Endothelial cell of umbilical vein (primary cell): ENCODE results near the gene LRRC61. TPM values are rescaled to one million over a fixed set of nuclear protein-coding genes. Genes with fewer than 3 reads are reported as not detected.
"Not testable (repeated sequence)": the region's sequence is repeated elsewhere in the genome, so short reads cannot be mapped to it uniquely, and the experiment has no call there.

ENCODE experiments used
- BruUV-seq: library from RNA; stranded (reverse); fragments of 400-500 nt; replicated peaks from 2 replicates; lab custom pipeline; 2021; lab: Mats Ljungman, UMichigan
- CTCF ChIA-PET: fragments of 300-600, 350-600 bp; sonication (Branson Sonifier 250); formaldehyde crosslinking; loops from one replicate; lab custom pipeline; 2021; ENCODE audit warnings: antibody characterized with exemption, inconsistent platforms; lab: Charles Lee
- POLR2A ChIA-PET: fragments of 300-600, 350-600 bp; sonication (Branson Sonifier 250); formaldehyde crosslinking; loops from one replicate; lab custom pipeline; 2021; ENCODE audit warnings: antibody characterized with exemption, inconsistent platforms; lab: Charles Lee
- DNase-seq: peaks from one replicate; pipeline ENCODE4 v3.0.0-alpha.2; 2011; ENCODE audit warnings: low read depth, low spot score
- FAIRE-seq: peaks from 2 replicates; lab custom pipeline; 2011; peaks lifted over from hg19 to GRCh38; lab: Jason Lieb, UNC
- H2AFZ ChIP-seq: 2 replicates; pipeline ENCODE4 v1.6.0; 2012; ENCODE audit warnings: low read depth, low read length, control low read depth, inconsistent platforms
- H3K27ac ChIP-seq: 2 replicates; pipeline ENCODE4 v1.5.1; 2011; ENCODE audit warnings: low read depth, mild to moderate bottlenecking, control low read depth, low read length, moderate library complexity; ENCODE audit not compliant: insufficient read depth
- H3K27me3 ChIP-seq, 2 experiments: 2 replicates each; pipeline versions ENCODE4 v1.6.0 to v1.6.1; 2011; ENCODE audit warnings: low read length in 2 of 2, mixed read lengths in 1 of 2; ENCODE audit not compliant: control insufficient read depth in 2 of 2, insufficient read depth in 2 of 2
- H3K36me3 ChIP-seq, 2 experiments: 2 replicates in 1 of 2; 3 replicates in 1 of 2; pipeline ENCODE4 v1.5.1; 2011; ENCODE audit warnings: low read length in 2 of 2, mild to moderate bottlenecking in 1 of 2, moderate library complexity in 1 of 2; ENCODE audit not compliant: control insufficient read depth in 2 of 2, insufficient read depth in 2 of 2; ENCODE audit errors: extremely low read depth in 1 of 2
- H3K4me1 ChIP-seq: 3 replicates; pipeline ENCODE4 v1.5.1; 2011; ENCODE audit warnings: mild to moderate bottlenecking, low read length; ENCODE audit not compliant: control insufficient read depth, insufficient read depth; ENCODE audit errors: extremely low read depth
- H3K4me2 ChIP-seq: 2 replicates; pipeline ENCODE4 v1.6.1; 2011; ENCODE audit warnings: low read length, control low read depth, mixed read lengths; ENCODE audit not compliant: insufficient read depth
- H3K4me3 ChIP-seq, 3 experiments: fragments of 200-600 bp in 1 of 3; sonication (generic), shearing (Covaris generic) in 1 of 3; replicated peaks in 1 of 3; 2 replicates each; pipeline ENCODE4 v1.5.1; 2011 to 2016; ENCODE audit warnings: control low read depth in 3 of 3, low read length in 3 of 3, mild to moderate bottlenecking in 2 of 3, inconsistent platforms in 1 of 3, low read depth in 1 of 3, moderate library complexity in 1 of 3; ENCODE audit not compliant: insufficient read depth in 1 of 3
- H3K79me2 ChIP-seq: 2 replicates; pipeline ENCODE4 v1.6.0; 2012; ENCODE audit warnings: low read length, inconsistent platforms; ENCODE audit not compliant: control insufficient read depth, insufficient read depth
- H3K9ac ChIP-seq: replicated peaks from 2 replicates; pipeline ENCODE3; 2011; ENCODE audit warnings: low read length, control low read depth; ENCODE audit not compliant: insufficient read depth; ENCODE audit errors: extremely low read depth
- H3K9me1 ChIP-seq: replicated peaks from 3 replicates; pipeline ENCODE4 v1.6.0; 2011; ENCODE audit warnings: mild to moderate bottlenecking, low read length; ENCODE audit not compliant: control insufficient read depth, insufficient read depth; ENCODE audit errors: extremely low read depth
- H3K9me3 ChIP-seq: replicated peaks from 2 replicates; pipeline ENCODE4 v1.5.1; 2012; ENCODE audit warnings: low read length, inconsistent platforms; ENCODE audit not compliant: control insufficient read depth, insufficient read depth
- H4K20me1 ChIP-seq: replicated peaks from 2 replicates; pipeline ENCODE3; 2011; ENCODE audit warnings: mild to moderate bottlenecking, low read length; ENCODE audit not compliant: control insufficient read depth, insufficient read depth; ENCODE audit errors: extremely low read depth
- dilution Hi-C: fragments of 300-500 bp; cut with MboI; formaldehyde crosslinking; loops from one replicate; pipeline ENCODE4 v1.15.0; 2019; ENCODE audit warnings: low sequenced_read_pairs; ENCODE audit not compliant: extremely low pct_ligation_motif_present
- intact Hi-C: fragments of 100-400 bp; cut with micrococcal nuclease; formaldehyde crosslinking; loops from one replicate; pipeline ENCODE4 v1.10.0; 2022
- polyA plus RNA-seq, 4 experiments: library from polyadenylated mRNA; depleted of rRNA in 3 of 4; stranded (reverse) in 3 of 4; unstranded in 1 of 4; fragments of >200 nt; gene quantifications; 2 replicates each; pipeline versions ENCODE4 v1.2.1 to v1.2.3, GENCODE V29; 2011 to 2012; ENCODE audit warnings: missing spikeins in 1 of 4
- total RNA-seq: library from RNA; stranded (reverse); gene quantifications from 2 replicates; pipeline ENCODE4 v1.2.3, GENCODE V29; 2021
- TF ChIP-seq, protein P1 (sequence below), 2 donors: IDR thresholded peaks; 1 replicate in 1 of 2; 2 replicates in 1 of 2; pipeline ENCODE4 v1.5.1; 2011; ENCODE audit warnings: low read length in 2 of 2, mild to moderate bottlenecking in 2 of 2, moderate library complexity in 2 of 2, control low read depth in 1 of 2, inconsistent platforms in 1 of 2, low read depth in 1 of 2; ENCODE audit not compliant: insufficient read depth in 1 of 2; ENCODE audit errors: extremely low read depth in 1 of 2

Gene LRRC61
- total and polyA plus RNA-seq, 2 donors (not counting 3 experiments of a cell fraction or from before 2014, with no cell fraction given) = 0.72 TPM; not detected in 1

DNA sequence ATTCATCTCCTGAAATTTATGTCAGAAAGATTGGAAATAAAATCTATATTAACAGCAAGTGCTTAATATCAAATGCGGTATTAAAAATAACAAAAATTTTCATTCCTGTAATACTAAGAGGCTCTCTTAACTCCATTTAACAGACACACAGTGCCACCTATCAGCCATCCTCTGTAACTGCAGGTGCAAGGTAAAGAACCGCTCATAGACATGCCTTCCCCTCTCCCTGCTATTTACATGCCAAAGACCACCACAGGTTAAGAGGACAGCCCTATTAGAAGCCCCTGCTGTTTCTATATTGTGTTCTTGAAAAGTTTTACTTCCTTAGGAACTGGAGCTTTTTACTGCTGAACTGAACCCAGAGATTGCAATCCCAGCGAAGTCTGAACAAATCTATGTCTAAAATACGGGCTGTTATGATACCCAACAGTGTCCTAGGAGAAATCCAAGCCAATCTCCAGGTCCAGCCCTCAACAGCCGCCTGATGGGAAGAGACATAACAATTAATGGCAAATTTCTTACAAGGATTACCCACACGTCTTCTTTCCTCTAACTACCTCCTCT lies 46.9 kb upstream of the LRRC61 start:
- H3K4me3 ChIP-seq, dilution Hi-C loops, H3K27ac ChIP-seq, H3K79me2 ChIP-seq, H3K27me3 ChIP-seq, H3K9me3 ChIP-seq, H3K4me2 ChIP-seq, POLR2A ChIA-PET, H2AFZ ChIP-seq, BruUV-seq, H3K9ac ChIP-seq, H3K9me1 ChIP-seq, H3K4me1 ChIP-seq, H4K20me1 ChIP-seq, H3K36me3 ChIP-seq: not testable (repeated sequence)
- FAIRE-seq (peak; percentile 89), DNase-seq (peak; percentile 21)
- intact Hi-C loops = loop anchor here (5.0 kb wide), 1 partner anchor 469 kb away; no protein-coding TSS in a partner anchor
- CTCF ChIA-PET = interaction anchor here (1.2 kb wide), 1 partner anchor 392 kb away, joined by 3 read pairs; no protein-coding TSS in a partner anchor
- TF ChIP-seq, protein P1, sequence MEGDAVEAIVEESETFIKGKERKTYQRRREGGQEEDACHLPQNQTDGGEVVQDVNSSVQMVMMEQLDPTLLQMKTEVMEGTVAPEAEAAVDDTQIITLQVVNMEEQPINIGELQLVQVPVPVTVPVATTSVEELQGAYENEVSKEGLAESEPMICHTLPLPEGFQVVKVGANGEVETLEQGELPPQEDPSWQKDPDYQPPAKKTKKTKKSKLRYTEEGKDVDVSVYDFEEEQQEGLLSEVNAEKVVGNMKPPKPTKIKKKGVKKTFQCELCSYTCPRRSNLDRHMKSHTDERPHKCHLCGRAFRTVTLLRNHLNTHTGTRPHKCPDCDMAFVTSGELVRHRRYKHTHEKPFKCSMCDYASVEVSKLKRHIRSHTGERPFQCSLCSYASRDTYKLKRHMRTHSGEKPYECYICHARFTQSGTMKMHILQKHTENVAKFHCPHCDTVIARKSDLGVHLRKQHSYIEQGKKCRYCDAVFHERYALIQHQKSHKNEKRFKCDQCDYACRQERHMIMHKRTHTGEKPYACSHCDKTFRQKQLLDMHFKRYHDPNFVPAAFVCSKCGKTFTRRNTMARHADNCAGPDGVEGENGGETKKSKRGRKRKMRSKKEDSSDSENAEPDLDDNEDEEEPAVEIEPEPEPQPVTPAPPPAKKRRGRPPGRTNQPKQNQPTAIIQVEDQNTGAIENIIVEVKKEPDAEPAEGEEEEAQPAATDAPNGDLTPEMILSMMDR (IDR thresholded peaks at IDR 0.05; ENCODE audit: extremely low read depth in 1 of 2, insufficient read depth in 1 of 2, low read depth in 1 of 2, low read length in 2 of 2) = peak; percentile 28 to 39

DNA sequence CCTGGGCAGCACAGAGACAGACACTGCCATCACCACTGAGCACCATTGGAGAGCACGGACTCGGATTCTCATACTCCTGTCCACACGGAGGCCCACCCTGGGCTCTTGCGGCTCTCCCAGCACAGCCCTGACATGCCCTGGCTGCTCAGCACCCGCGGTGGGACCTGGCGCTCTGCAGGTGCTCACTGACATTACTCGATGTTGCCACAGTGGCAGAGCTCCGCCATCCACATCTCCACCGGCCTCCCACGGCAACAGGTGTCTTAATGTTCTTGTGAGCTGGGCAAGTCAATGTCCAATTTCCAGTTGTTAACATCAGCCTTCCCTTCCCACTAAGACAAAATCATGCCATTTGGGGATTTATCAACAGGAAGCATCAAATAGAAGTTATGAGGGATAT lies 44.8 kb upstream of the LRRC61 start:
- BruUV-seq, H3K9me3 ChIP-seq, dilution Hi-C loops, H3K27me3 ChIP-seq, H3K79me2 ChIP-seq, H3K4me2 ChIP-seq, CTCF ChIA-PET, POLR2A ChIA-PET, H4K20me1 ChIP-seq, H3K27ac ChIP-seq, H3K9ac ChIP-seq, DNase-seq, H3K4me1 ChIP-seq, H3K9me1 ChIP-seq, H3K36me3 ChIP-seq, H3K4me3 ChIP-seq, H2AFZ ChIP-seq: not testable (repeated sequence)
- intact Hi-C loops = loop anchor here (5.0 kb wide), 1 partner anchor 471 kb away; no protein-coding TSS in a partner anchor
- FAIRE-seq = peak; percentile 44

DNA sequence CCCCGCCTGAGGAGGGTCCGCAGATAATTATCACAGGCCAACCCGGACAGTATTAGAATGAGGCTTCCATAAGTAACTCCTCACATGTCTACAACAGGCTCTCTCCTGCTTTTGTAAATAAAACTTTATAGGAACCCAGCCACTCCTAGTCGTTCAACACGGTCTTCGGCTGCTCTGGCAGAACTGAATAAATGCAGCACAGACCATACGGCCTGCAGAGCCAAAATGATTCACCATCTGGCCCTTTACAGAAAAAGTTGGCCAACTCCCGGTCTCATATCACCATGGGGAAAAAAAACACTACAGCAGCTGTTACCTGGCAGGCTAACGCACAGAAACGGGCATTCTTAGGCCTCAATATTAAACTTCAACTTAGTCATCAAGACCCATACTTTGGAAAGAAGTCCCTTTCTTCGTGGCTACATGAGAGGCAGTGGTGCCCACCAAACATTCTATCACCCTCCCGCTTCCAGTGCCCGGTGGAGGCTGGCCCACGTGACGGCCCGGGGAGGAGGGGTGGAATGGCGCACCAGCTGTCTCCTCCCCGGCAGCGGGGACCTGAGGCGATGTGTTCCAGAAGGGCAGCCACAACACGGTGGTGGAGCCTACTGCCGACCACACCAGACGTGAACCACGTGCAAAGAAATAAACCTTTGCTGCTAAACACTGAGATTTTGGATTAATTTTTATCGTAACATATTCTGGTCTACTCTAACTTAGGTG lies 41.3 kb upstream of the LRRC61 start:
- H3K36me3 ChIP-seq, H3K9me1 ChIP-seq, H2AFZ ChIP-seq, DNase-seq, FAIRE-seq, H3K9ac ChIP-seq, BruUV-seq, H3K4me3 ChIP-seq, H3K9me3 ChIP-seq, H4K20me1 ChIP-seq, CTCF ChIA-PET, H3K4me1 ChIP-seq, H3K27ac ChIP-seq, dilution Hi-C loops, H3K27me3 ChIP-seq, H3K79me2 ChIP-seq, H3K4me2 ChIP-seq, POLR2A ChIA-PET: not testable (repeated sequence)
- intact Hi-C loops = loop anchor here (10.0 kb wide), 1 partner anchor 473 kb away; no protein-coding TSS in a partner anchor
